NB4 (cell line): ENCODE measurements around the gene PANK2.

Source experiments
- MYC ChIP-seq: IDR thresholded peaks from 2 replicates; pipeline ENCODE4 v1.6.1; 2011; ENCODE audit warnings: low read depth, low read length
- POLR2A ChIP-seq: IDR thresholded peaks from 2 replicates; pipeline ENCODE4 v1.6.1; 2011; ENCODE audit warnings: mild to moderate bottlenecking; ENCODE audit not compliant: insufficient read length; ENCODE audit errors: extremely low read depth
- TF ChIP-seq, protein P1 (sequence below): IDR thresholded peaks from one replicate; pipeline ENCODE4 v1.5.1; 2012; ENCODE audit warnings: low read depth, low read length
- TF ChIP-seq, protein P2 (sequence below): IDR thresholded peaks from 2 replicates; pipeline ENCODE4 v1.6.1; 2011; ENCODE audit warnings: low read depth, low read length

DNA sequence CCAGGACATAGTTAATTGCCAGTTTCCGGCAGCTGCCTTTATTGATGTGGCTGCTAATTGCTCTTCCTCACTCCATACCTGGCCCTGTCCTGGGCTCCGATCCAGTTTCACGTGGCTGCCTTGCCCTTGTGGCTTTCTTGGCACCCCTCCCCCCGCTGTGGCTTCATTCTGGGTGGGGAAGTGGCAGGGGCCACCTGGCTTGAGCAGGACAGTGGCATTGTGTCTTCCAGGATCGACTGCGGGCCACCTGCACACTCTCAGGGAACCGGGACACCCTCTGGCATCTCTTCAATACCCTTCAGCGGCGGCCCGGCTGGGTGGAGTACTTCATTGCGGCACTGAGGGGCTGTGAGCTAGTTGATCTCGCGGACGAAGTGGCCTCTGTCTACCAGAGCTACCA is 31.8 kb upstream of the PANK2 start:
- TF ChIP-seq, protein P1, sequence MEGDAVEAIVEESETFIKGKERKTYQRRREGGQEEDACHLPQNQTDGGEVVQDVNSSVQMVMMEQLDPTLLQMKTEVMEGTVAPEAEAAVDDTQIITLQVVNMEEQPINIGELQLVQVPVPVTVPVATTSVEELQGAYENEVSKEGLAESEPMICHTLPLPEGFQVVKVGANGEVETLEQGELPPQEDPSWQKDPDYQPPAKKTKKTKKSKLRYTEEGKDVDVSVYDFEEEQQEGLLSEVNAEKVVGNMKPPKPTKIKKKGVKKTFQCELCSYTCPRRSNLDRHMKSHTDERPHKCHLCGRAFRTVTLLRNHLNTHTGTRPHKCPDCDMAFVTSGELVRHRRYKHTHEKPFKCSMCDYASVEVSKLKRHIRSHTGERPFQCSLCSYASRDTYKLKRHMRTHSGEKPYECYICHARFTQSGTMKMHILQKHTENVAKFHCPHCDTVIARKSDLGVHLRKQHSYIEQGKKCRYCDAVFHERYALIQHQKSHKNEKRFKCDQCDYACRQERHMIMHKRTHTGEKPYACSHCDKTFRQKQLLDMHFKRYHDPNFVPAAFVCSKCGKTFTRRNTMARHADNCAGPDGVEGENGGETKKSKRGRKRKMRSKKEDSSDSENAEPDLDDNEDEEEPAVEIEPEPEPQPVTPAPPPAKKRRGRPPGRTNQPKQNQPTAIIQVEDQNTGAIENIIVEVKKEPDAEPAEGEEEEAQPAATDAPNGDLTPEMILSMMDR: no peak
- no peak for TF ChIP-seq POLR2A
- TF ChIP-seq, protein P2, sequence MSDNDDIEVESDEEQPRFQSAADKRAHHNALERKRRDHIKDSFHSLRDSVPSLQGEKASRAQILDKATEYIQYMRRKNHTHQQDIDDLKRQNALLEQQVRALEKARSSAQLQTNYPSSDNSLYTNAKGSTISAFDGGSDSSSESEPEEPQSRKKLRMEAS: no peak
- no peak for TF ChIP-seq MYC
